Kidney (tissue), 14 donors: ENCODE data around the gene SGPL1. TPM values are rescaled to one million over a fixed set of nuclear protein-coding genes. Genes with fewer than 3 reads are reported as not detected.

ENCODE experiments used
- DNase-seq, 5 donors: peaks; one replicate each; pipeline ENCODE4 v3.0.0-alpha.2; 2013 to 2020
- FAIRE-seq: peaks from 2 replicates; lab custom pipeline; 2012; peaks lifted over from hg19 to GRCh38; lab: Jason Lieb, UNC
- H3K27ac ChIP-seq, 2 donors: one replicate each; pipeline ENCODE4 v1.7.0; 2013; ENCODE audit warnings: low read depth in 2 of 2, low read length in 2 of 2, inconsistent platforms in 1 of 2
- H3K27me3 ChIP-seq: one replicate; pipeline ENCODE4 v1.7.1; 2013; ENCODE audit warnings: low read length, inconsistent platforms; ENCODE audit not compliant: control insufficient read depth, insufficient read depth
- H3K36me3 ChIP-seq, 3 donors: one replicate each; pipeline versions ENCODE4 v1.7.0 to v1.7.1; 2013; ENCODE audit warnings: low read length in 3 of 3, control low read depth in 1 of 3, inconsistent platforms in 1 of 3; ENCODE audit not compliant: insufficient read depth in 3 of 3, control insufficient read depth in 2 of 3
- H3K4me1 ChIP-seq, 3 donors: one replicate each; pipeline versions ENCODE4 v1.7.0 to v1.7.1; 2013; ENCODE audit warnings: low read length in 3 of 3, inconsistent platforms in 1 of 3, low read depth in 1 of 3; ENCODE audit not compliant: control insufficient read depth in 2 of 3, insufficient read depth in 2 of 3
- H3K4me3 ChIP-seq, 3 donors: one replicate each; pipeline versions ENCODE4 v1.7.0 to v1.8.1; 2013; ENCODE audit warnings: low read length in 3 of 3, control low read depth in 1 of 3, inconsistent platforms in 1 of 3
- H3K9ac ChIP-seq, 3 donors: one replicate each; pipeline versions ENCODE4 v1.7.0 to v1.7.1; 2013; ENCODE audit warnings: low read length in 3 of 3, control low read depth in 1 of 3, inconsistent platforms in 1 of 3
- H3K9me3 ChIP-seq, 3 donors: one replicate each; pipeline versions ENCODE4 v1.7.0 to v1.7.1; 2013; ENCODE audit warnings: low read length in 3 of 3, control low read depth in 1 of 3, inconsistent platforms in 1 of 3; ENCODE audit not compliant: control insufficient read depth in 2 of 3, insufficient read depth in 1 of 3
- intact Hi-C: fragments of 100-400 bp; cut with DNase I; formaldehyde crosslinking; loops from one replicate; pipeline ENCODE4 v1.11.1; 2022
- polyA plus RNA-seq: library from polyadenylated mRNA; stranded (reverse); fragments of 350-450 nt; fragmentation: Illumina TruSeq; extraction: RNeasy Lipid Tissue Mini Kit (QIAGEN cat#74804); gene quantifications from one replicate; pipeline ENCODE4 v1.2.3, GENCODE V29; 2014; ENCODE audit warnings: low read depth, low replicate concordance; ENCODE audit not compliant: insufficient read depth
- total RNA-seq: library from RNA; stranded (reverse); fragmentation: NEBNext Ultra II Directional; extraction: Animal tissue kit (Norgen Biotek cat#: 25700); gene quantifications from one replicate; pipeline ENCODE4 v1.2.1, GENCODE V29; 2021
- TF ChIP-seq, protein P1 (sequence below): IDR thresholded peaks from 3 replicates; pipeline ENCODE4 v1.5.1; 2012; ENCODE audit warnings: mild to moderate bottlenecking, moderate library complexity, borderline replicate concordance; ENCODE audit not compliant: insufficient read depth; ENCODE audit errors: extremely low read depth
- donor health status: control.
- donor health status: control.
- donor health status: control.
- donor health status: control.
- donor health status: control.
- donor health status: DM: yes; HTN: yes; CAD: no.
- donor health status: Normal renal cell carcinoma (clear cell type).

The SGPL1 gene
- total and polyA plus RNA-seq, 2 donors from 2014 or later, result 13.5 to 105 TPM

- Histone ChIP-seq H3K9ac (no peak overlapping the region), H3K36me3 (no peaks in the 10 kb centered on the region), H3K4me3 (no peak overlapping the region), H3K27ac (no peak overlapping the region), H3K4me1 (no peaks in the 10 kb centered on the region), H3K27me3 (no peaks in the 10 kb centered on the region), H3K9me3 (no peaks in the 10 kb centered on the region)
- no peak for FAIRE-seq
- TF ChIP-seq, protein P1, sequence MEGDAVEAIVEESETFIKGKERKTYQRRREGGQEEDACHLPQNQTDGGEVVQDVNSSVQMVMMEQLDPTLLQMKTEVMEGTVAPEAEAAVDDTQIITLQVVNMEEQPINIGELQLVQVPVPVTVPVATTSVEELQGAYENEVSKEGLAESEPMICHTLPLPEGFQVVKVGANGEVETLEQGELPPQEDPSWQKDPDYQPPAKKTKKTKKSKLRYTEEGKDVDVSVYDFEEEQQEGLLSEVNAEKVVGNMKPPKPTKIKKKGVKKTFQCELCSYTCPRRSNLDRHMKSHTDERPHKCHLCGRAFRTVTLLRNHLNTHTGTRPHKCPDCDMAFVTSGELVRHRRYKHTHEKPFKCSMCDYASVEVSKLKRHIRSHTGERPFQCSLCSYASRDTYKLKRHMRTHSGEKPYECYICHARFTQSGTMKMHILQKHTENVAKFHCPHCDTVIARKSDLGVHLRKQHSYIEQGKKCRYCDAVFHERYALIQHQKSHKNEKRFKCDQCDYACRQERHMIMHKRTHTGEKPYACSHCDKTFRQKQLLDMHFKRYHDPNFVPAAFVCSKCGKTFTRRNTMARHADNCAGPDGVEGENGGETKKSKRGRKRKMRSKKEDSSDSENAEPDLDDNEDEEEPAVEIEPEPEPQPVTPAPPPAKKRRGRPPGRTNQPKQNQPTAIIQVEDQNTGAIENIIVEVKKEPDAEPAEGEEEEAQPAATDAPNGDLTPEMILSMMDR, result no peak
- intact Hi-C loops, result loop anchor here (10.0 kb wide), 1 partner anchor 291 kb away; the partner anchor contains the start of gene UNC5B
- DNase-seq, result no peak
These were observed 107.9 kb downstream of the SGPL1 start for GRCh38 chr10:70923696-70924095.

GRCh38 chr10:70925377-70926225 lies 109.9 kb downstream of the SGPL1 start:
- no peaks in the 10 kb centered on the region for H3K36me3 ChIP-seq
- FAIRE-seq, result no peak
- peak in 4 of 5 donors; percentile 50 to 82 (median 64) for DNase-seq
- no peaks in the 10 kb centered on the region for H3K9me3 ChIP-seq
- H3K9ac ChIP-seq, result no peak overlapping the region
- intact Hi-C loops, result loop anchor here (10.0 kb wide), 1 partner anchor 289 kb away; the partner anchor contains the start of gene UNC5B
- TF ChIP-seq, protein P1, result peak; percentile 93
- H3K4me1 ChIP-seq, result no peaks in the 10 kb centered on the region
- no peak overlapping the region for H3K4me3 ChIP-seq
- no peak overlapping the region for H3K27ac ChIP-seq
- H3K27me3 ChIP-seq, result no peaks in the 10 kb centered on the region

- Histone ChIP-seq H3K4me1 (no peaks in the 10 kb centered on the region), H3K4me3 (no peak overlapping the region), H3K9me3 (no peaks in the 10 kb centered on the region), H3K36me3 (no peaks in the 10 kb centered on the region), H3K9ac (no peak overlapping the region), H3K27me3 (no peaks in the 10 kb centered on the region), H3K27ac (no peak overlapping the region)
- intact Hi-C loops, result loop anchor here (10.0 kb wide), 1 partner anchor 288 kb away; the partner anchor contains the start of gene UNC5B
- TF ChIP-seq, protein P1, result no peak
- no peak for FAIRE-seq
- DNase-seq, result no peak
These were observed 110.7 kb downstream of the SGPL1 start for GRCh38 chr10:70926226-70927000.
